Large intestine (tissue), 12 donors: ENCODE results near the gene RBMS3. TPM values are rescaled to one million over a fixed set of nuclear protein-coding genes. Genes with fewer than 3 reads are reported as not detected.
"Not testable (repeated sequence)": the region's sequence is repeated elsewhere in the genome, so short reads cannot be mapped to it uniquely, and the experiment has no call there.

Source experiments
- DNase-seq, 2 donors: peaks; one replicate each; pipeline versions ENCODE4 v3.0.0 to v3.0.0-alpha.2; 2013
- H3K27ac ChIP-seq: one replicate; pipeline ENCODE4 v1.5.1; 2013; ENCODE audit warnings: low read length
- H3K27me3 ChIP-seq: 2 replicates; pipeline ENCODE4 v1.6.1; 2013; ENCODE audit warnings: low read length; ENCODE audit not compliant: control insufficient read depth, insufficient read depth
- H3K36me3 ChIP-seq: 2 replicates; pipeline ENCODE4 v1.6.1; 2013; ENCODE audit warnings: low read length; ENCODE audit not compliant: control insufficient read depth, insufficient read depth
- H3K4me1 ChIP-seq: one replicate; pipeline ENCODE4 v1.6.1; 2013; ENCODE audit warnings: low read length; ENCODE audit not compliant: control insufficient read depth, insufficient read depth
- H3K4me3 ChIP-seq: one replicate; pipeline ENCODE4 v1.5.1; 2013; ENCODE audit warnings: low read length
- H3K9me3 ChIP-seq: one replicate; pipeline ENCODE4 v1.6.1; 2013; ENCODE audit warnings: mild to moderate bottlenecking, low read depth, low read length, moderate library complexity; ENCODE audit not compliant: control insufficient read depth
- WGBS: methylation state at CpG from one replicate; pipeline ENCODE4 v1.1.5; 2013; ENCODE audit warnings: low lambda C conversion rate; ENCODE audit not compliant: insufficient coverage; 5-methylcytosine and 5-hydroxymethylcytosine counted together
- long read RNA-seq, 11 donors: transcript quantifications; one replicate each; lab custom pipeline, GENCODE V29; 2026
- polyA plus RNA-seq: library from polyadenylated mRNA; unstranded; fragments of 120-200 nt; gene quantifications from one replicate; pipeline ENCODE4 v1.2.1, GENCODE V29; 2013

Gene RBMS3
- polyA plus RNA-seq = 10.8 TPM
- long read RNA-seq, donor 1 = 0 reads
- long read RNA-seq, donor 2, full-length matches to known transcripts = 5 of 5 reads
- long read RNA-seq, donor 2, partial matches to known transcripts = 0 of 5 reads
- long read RNA-seq, donor 2, other reads (novel, unspliced or antisense) = 0 of 5 reads
- long read RNA-seq, donor 3 = 0 reads
- long read RNA-seq, donor 4 = 0 reads
- long read RNA-seq, donor 5, full-length matches to known transcripts = 1 of 1 reads
- long read RNA-seq, donor 5, partial matches to known transcripts = 0 of 1 reads
- long read RNA-seq, donor 5, other reads (novel, unspliced or antisense) = 0 of 1 reads
- long read RNA-seq, donor 6, partial matches to known transcripts = 0 of 2 reads
- long read RNA-seq, donor 6, other reads (novel, unspliced or antisense) = 0 of 2 reads
- long read RNA-seq, donor 7, partial matches to known transcripts = 6 of 7 reads
- long read RNA-seq, donor 7, other reads (novel, unspliced or antisense) = 0 of 7 reads
- long read RNA-seq, donor 8, partial matches to known transcripts = 0 of 4 reads
- long read RNA-seq, donor 8, other reads (novel, unspliced or antisense) = 0 of 4 reads
- long read RNA-seq, donor 9 = 0 reads
- long read RNA-seq, donor 10, partial matches to known transcripts = 23 of 25 reads
- long read RNA-seq, donor 10, other reads (novel, unspliced or antisense) = 0 of 25 reads
- long read RNA-seq, donor 11 = 0 reads

GRCh38 chr3:29280404-29281093, at the start of gene RBMS3:
RBMS3 (plus strand) TSS chr3:29281071.
- H3K27me3 ChIP-seq = no peaks in the 10 kb centered on the region
- peak within 1 kb of the TSS; percentile 54 for H3K4me3 ChIP-seq
- 4% methylated on average over 9 of the region's 16 CpGs for WGBS
- H3K4me1 ChIP-seq = peaks cover 8% of the 10 kb centered on the region
- H3K27ac ChIP-seq = peak within 1 kb of the TSS; percentile 55
- H3K9me3 ChIP-seq = no peaks in the 10 kb centered on the region
- DNase-seq = peak; percentile 81 to 85
- no peaks in the 10 kb centered on the region for H3K36me3 ChIP-seq

DNA sequence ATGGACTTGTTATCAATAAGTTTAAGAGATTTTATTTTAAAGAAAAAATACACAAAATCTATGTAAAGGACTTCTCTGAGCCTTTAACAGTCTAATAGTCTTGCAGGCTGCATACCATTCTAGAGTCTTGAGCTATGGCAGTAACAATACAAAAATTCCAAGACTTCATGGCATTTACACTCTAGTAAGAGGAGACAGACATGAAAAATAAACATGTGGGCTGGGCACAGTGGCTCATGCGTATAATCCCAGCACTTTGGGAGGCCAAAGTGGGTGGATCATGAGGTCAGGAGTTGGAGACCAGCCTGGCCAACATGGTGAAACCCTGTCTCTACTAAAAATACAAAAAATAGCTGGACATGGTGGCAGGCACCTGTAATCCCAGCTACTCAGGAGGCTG, 47.7 kb upstream of the RBMS3 start:
- not testable (repeated sequence) for H3K4me1 ChIP-seq, H3K9me3 ChIP-seq, H3K4me3 ChIP-seq, H3K36me3 ChIP-seq, DNase-seq, H3K27ac ChIP-seq, H3K27me3 ChIP-seq
- no CpG with 5 or more reads among the region's 1 CpG for WGBS

DNA sequence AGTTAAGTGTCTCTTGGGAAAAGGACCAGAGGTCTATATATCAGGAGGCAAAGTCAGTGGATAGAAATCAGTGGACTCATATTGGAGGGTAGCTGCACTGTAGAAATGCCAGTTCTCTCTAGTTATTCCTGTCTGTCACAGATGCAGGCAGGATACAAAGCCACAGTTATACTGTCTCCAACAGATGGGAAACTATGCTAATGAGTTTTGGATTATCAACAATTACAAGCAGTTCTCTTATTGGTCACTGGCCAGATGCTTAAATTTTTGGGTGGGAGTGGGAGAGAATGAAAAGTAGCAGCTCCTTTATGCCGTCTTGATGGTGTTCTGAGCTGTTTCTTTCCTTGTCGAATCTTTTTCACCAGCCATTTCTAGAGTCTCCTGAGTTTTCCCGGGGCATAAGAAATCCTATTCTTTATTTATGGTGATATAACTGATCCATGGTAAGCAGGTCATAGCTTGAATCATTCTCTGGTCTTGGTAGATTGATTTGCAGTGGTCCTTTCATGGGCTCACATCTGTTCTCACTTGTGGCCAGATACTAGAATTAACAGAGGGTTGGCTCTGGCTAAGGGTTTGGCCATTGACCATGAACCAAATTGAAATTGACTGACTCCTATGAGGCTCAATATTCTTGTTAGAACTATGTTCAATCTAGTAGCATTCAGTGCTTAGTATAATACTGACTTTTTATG, 44.6 kb upstream of the RBMS3 start:
- Histone ChIP-seq H3K9me3 (no peaks in the 10 kb centered on the region), H3K27me3 (no peaks in the 10 kb centered on the region), H3K4me3 (no peak overlapping the region), H3K4me1 (no peaks in the 10 kb centered on the region), H3K27ac (no peak overlapping the region), H3K36me3 (no peaks in the 10 kb centered on the region)
- 100% methylated on average over 1 of the region's 3 CpGs for WGBS
- DNase-seq = no peak

GRCh38 chr3:29239376-29239775, 41.5 kb upstream of the RBMS3 start:
- no peaks in the 10 kb centered on the region for H3K9me3 ChIP-seq
- H3K27ac ChIP-seq = no peak overlapping the region
- no peak overlapping the region for H3K4me3 ChIP-seq
- H3K27me3 ChIP-seq = no peaks in the 10 kb centered on the region
- H3K4me1 ChIP-seq = no peaks in the 10 kb centered on the region
- H3K36me3 ChIP-seq = no peaks in the 10 kb centered on the region
- WGBS = no CpG with 5 or more reads among the region's 2 CpGs
- no peak for DNase-seq

DNA sequence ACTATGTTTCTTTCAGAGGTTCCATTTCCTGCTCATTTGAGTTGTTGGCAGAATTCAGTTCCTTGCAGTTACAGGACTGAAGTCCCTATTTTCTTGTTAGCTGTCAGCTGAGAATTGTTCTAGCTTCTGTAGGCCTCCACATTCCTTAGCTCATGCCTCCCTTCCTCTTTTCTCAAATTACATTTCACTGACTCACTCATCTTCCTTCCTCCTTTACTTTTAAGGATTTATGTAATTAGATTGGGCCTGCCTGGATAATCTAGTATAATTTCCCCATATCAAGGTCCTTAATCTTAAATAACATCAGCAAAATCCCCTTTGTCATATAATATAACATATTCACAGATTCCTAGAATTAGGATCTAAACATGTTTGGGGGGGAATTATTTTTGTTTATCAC, 40.6 kb upstream of the RBMS3 start:
- H3K9me3 ChIP-seq = no peaks in the 10 kb centered on the region
- DNase-seq = no peak
- no peaks in the 10 kb centered on the region for H3K27me3 ChIP-seq
- no peak overlapping the region for H3K4me3 ChIP-seq
- H3K36me3 ChIP-seq = no peaks in the 10 kb centered on the region
- H3K4me1 ChIP-seq = no peaks in the 10 kb centered on the region
- H3K27ac ChIP-seq = no peak overlapping the region

DNA sequence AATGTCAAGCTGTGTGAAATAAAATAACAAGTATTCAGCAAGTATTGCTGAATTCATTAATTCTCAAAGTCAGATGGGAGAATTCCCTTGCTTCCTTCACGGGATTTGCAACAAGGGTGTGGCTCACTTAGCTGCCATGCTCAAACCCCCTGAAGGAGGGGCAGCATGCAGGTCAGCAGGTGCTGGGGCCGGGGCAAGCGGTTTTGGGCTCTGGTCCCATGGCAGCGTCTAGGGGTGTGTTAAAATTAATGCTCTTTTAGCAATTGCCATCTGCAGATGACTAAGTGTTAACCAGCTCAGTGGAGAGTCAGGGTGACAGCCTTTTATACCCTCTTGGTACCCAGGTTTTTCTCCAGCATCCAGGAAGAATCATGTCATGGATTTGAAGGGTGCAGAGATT, 40.0 kb upstream of the RBMS3 start:
- no peaks in the 10 kb centered on the region for H3K27me3 ChIP-seq
- H3K4me1 ChIP-seq = no peaks in the 10 kb centered on the region
- H3K9me3 ChIP-seq = no peaks in the 10 kb centered on the region
- no peak overlapping the region for H3K4me3 ChIP-seq
- no peak overlapping the region for H3K27ac ChIP-seq
- no peaks in the 10 kb centered on the region for H3K36me3 ChIP-seq
- DNase-seq = no peak
- no CpG with 5 or more reads among the region's 4 CpGs for WGBS

DNA sequence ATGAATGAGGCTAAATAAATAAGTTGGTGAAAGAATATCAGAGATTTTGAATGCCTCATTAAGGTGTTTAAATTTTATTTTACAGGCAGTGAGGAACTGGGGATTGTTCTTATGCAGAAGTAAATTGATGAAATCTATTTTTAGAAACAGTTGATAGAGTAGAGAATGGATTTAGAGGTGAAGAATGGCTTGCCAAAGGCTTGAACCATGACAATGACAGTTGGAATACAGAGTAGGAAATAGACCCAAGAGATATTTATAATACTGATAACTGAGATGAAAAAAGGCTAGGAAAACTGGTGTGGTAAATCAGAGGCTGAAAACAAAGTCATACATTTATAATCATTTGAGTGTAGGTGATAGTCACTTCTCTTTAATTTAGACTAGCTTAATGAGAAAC, 39.0 kb upstream of the RBMS3 start:
- H3K27me3 ChIP-seq = no peaks in the 10 kb centered on the region
- no peaks in the 10 kb centered on the region for H3K4me1 ChIP-seq
- no peak overlapping the region for H3K27ac ChIP-seq
- DNase-seq = no peak
- H3K4me3 ChIP-seq = no peak overlapping the region
- H3K9me3 ChIP-seq = no peaks in the 10 kb centered on the region
- H3K36me3 ChIP-seq = no peaks in the 10 kb centered on the region

GRCh38 chr3:29242296-29242695, 38.6 kb upstream of the RBMS3 start:
- Histone ChIP-seq H3K27ac (no peak overlapping the region), H3K36me3 (no peaks in the 10 kb centered on the region), H3K4me3 (no peak overlapping the region), H3K9me3 (no peaks in the 10 kb centered on the region), H3K27me3 (no peaks in the 10 kb centered on the region), H3K4me1 (no peaks in the 10 kb centered on the region)
- WGBS = 93% methylated on average over 2 of the region's 2 CpGs
- no peak for DNase-seq

GRCh38 chr3:29245441-29245840, 35.4 kb upstream of the RBMS3 start:
- no peaks in the 10 kb centered on the region for H3K27me3 ChIP-seq
- WGBS = 100% methylated on average over 2 of the region's 2 CpGs
- no peak overlapping the region for H3K27ac ChIP-seq
- H3K9me3 ChIP-seq = no peaks in the 10 kb centered on the region
- H3K4me3 ChIP-seq = no peak overlapping the region
- DNase-seq = no peak
- no peaks in the 10 kb centered on the region for H3K36me3 ChIP-seq
- H3K4me1 ChIP-seq = no peaks in the 10 kb centered on the region

DNA sequence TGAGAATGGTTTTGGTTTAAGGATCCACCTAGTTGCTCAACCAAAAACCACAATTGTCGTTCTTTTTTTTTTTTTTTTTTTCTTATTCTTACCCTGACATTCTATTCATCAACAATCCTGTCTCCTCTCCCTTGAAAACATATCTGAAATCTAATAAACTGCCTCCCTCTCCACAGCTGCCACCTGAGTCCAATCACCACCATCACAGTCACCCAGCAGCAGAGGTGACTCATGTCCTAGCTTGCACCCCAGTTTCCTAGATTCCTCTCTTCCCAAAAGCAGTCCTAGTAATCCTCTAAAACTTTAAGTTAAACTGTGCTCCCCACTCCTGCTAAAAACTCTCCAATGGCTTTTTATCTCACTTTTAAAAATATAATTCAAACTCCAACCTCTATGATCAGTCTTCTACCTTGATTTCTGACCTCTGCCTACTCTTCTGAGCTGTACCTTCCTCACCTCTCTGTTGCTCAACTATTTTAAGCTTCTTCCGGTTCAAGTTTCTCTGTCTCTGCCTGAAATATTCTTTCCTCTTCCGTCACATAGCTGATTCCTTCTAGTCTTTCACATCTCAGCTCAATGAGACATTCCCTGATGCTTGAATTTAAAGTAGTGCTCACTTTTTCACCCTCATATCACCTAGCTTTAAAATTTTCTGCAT, 33.7 kb upstream of the RBMS3 start:
- whole genome bisulfite sequencing = 95% methylated on average over 3 of the region's 3 CpGs
- Histone ChIP-seq H3K9me3 (no peaks in the 10 kb centered on the region), H3K27me3 (no peaks in the 10 kb centered on the region), H3K27ac (no peak overlapping the region), H3K4me3 (no peak overlapping the region), H3K36me3 (no peaks in the 10 kb centered on the region), H3K4me1 (no peaks in the 10 kb centered on the region)
- DNase-seq = no peak
